Neuronal stem cell (in vitro differentiated cells): Measurements from ENCODE around the gene PGS1.

Experiments
- DNase-seq: peaks from one replicate; pipeline ENCODE4 v3.0.0-alpha.2; 2013; ENCODE audit warnings: low spot score
- H2AFZ ChIP-seq: one replicate; pipeline ENCODE4 v1.6.1; 2013; ENCODE audit warnings: mild to moderate bottlenecking, low read length, inconsistent platforms
- H2AK5ac ChIP-seq: 2 replicates; pipeline ENCODE4 v1.6.1; 2013; ENCODE audit warnings: low read depth, mild to moderate bottlenecking, inconsistent platforms, low read length, moderate library complexity, mixed read lengths
- H2BK120ac ChIP-seq: 2 replicates; pipeline ENCODE4 v1.6.1; 2013; ENCODE audit warnings: low read depth, mild to moderate bottlenecking, inconsistent platforms, low read length, moderate library complexity, mixed read lengths
- H2BK12ac ChIP-seq: one replicate; pipeline ENCODE4 v1.6.1; 2013; ENCODE audit warnings: low read length, inconsistent platforms
- H2BK15ac ChIP-seq: 2 replicates; pipeline ENCODE4 v1.6.1; 2013; ENCODE audit warnings: mild to moderate bottlenecking, low read length, inconsistent platforms, mixed read lengths
- H2BK5ac ChIP-seq: one replicate; pipeline ENCODE4 v1.6.1; 2013; ENCODE audit warnings: inconsistent platforms, mild to moderate bottlenecking, low read length, moderate library complexity
- H3K14ac ChIP-seq: one replicate; pipeline ENCODE4 v1.6.1; 2013; ENCODE audit warnings: low read length, inconsistent platforms
- H3K18ac ChIP-seq: 2 replicates; pipeline ENCODE4 v1.6.1; 2013; ENCODE audit warnings: low read length, inconsistent platforms
- H3K23ac ChIP-seq: 2 replicates; pipeline ENCODE4 v1.6.1; 2013; ENCODE audit warnings: low read depth, mild to moderate bottlenecking, mixed read lengths, low read length, inconsistent platforms; ENCODE audit not compliant: poor library complexity
- H3K27ac ChIP-seq: replicated peaks from 3 replicates; pipeline ENCODE4 v1.5.1; 2013; ENCODE audit warnings: low read length, inconsistent platforms
- H3K27me3 ChIP-seq, 3 experiments: 2 replicates each; pipeline ENCODE4 v1.6.1; 2013; ENCODE audit warnings: low read length in 3 of 3, mild to moderate bottlenecking in 2 of 3, inconsistent platforms in 1 of 3, low read depth in 1 of 3, mixed read lengths in 1 of 3, moderate library complexity in 1 of 3; ENCODE audit not compliant: control insufficient read depth in 3 of 3, insufficient read depth in 3 of 3
- H3K36me3 ChIP-seq, 2 donors: replicated peaks in 1 of 2; 2 replicates each; pipeline ENCODE4 v1.6.1; 2013; ENCODE audit warnings: low read length in 2 of 2; ENCODE audit not compliant: control insufficient read depth in 2 of 2, insufficient read depth in 2 of 2
- H3K4ac ChIP-seq: 2 replicates; pipeline ENCODE4 v1.6.1; 2013; ENCODE audit warnings: inconsistent platforms, mild to moderate bottlenecking, low read length, moderate library complexity
- H3K4me1 ChIP-seq, 2 donors: 1 replicate in 1 of 2; 2 replicates in 1 of 2; pipeline ENCODE4 v1.6.1; 2013; ENCODE audit warnings: low read length in 2 of 2, low read depth in 1 of 2; ENCODE audit not compliant: control insufficient read depth in 2 of 2, insufficient read depth in 1 of 2
- H3K4me2 ChIP-seq: one replicate; pipeline ENCODE4 v1.6.1; 2013; ENCODE audit warnings: mild to moderate bottlenecking, low read length, inconsistent platforms; ENCODE audit not compliant: insufficient read depth, poor library complexity, severe bottlenecking
- H3K4me3 ChIP-seq, 2 donors: 2 replicates each; pipeline ENCODE4 v1.5.1; 2013; ENCODE audit warnings: low read length in 2 of 2, mild to moderate bottlenecking in 2 of 2, inconsistent platforms in 1 of 2, moderate library complexity in 1 of 2
- H3K79me1 ChIP-seq: one replicate; pipeline ENCODE4 v1.6.1; 2013; ENCODE audit warnings: low read depth, mild to moderate bottlenecking, inconsistent platforms, low read length, moderate library complexity
- H3K9ac ChIP-seq: one replicate; pipeline ENCODE4 v1.6.1; 2013; ENCODE audit warnings: mild to moderate bottlenecking, low read depth, low read length, inconsistent platforms; ENCODE audit not compliant: poor library complexity
- H3K9me3 ChIP-seq, 2 donors: replicated peaks in 1 of 2; 2 replicates each; pipeline versions ENCODE3 to v1.6.1; 2013; ENCODE audit warnings: low read length in 2 of 2, mild to moderate bottlenecking in 2 of 2, inconsistent platforms in 1 of 2, low read depth in 1 of 2, mixed read lengths in 1 of 2, moderate library complexity in 1 of 2; ENCODE audit not compliant: control insufficient read depth in 2 of 2, insufficient read depth in 1 of 2
- H4K8ac ChIP-seq: one replicate; pipeline ENCODE4 v1.6.1; 2013; ENCODE audit warnings: low read depth, mild to moderate bottlenecking, inconsistent platforms, low read length, moderate library complexity
- H4K91ac ChIP-seq: one replicate; pipeline ENCODE4 v1.6.1; 2013; ENCODE audit warnings: low read length, low read depth, mild to moderate bottlenecking, inconsistent platforms; ENCODE audit not compliant: poor library complexity
- WGBS, 2 donors: extraction: QIAGEN DNeasy Blood & Tissue Kit; methylation state at CpG; one replicate each; pipeline ENCODE4 v1.1.7; 2013; ENCODE audit warnings: missing lambda C conversion rate in 2 of 2, mixed read lengths in 1 of 2; ENCODE audit not compliant: insufficient read length in 2 of 2, insufficient replicate concordance in 1 of 2; ENCODE audit errors: extremely low coverage in 2 of 2; 5-methylcytosine and 5-hydroxymethylcytosine counted together

The PGS1 gene

GRCh38 chr17:78348055-78348770 is 30.2 kb upstream of the PGS1 start:
- H4K91ac ChIP-seq, result no peak overlapping the region
- H3K27me3 ChIP-seq, result no peaks in the 10 kb centered on the region
- H3K9me3 ChIP-seq, result no peaks in the 10 kb centered on the region
- no peak overlapping the region for H3K9ac ChIP-seq
- no peak overlapping the region for H4K8ac ChIP-seq
- H2BK12ac ChIP-seq, result no peak overlapping the region
- H2BK15ac ChIP-seq, result peak overlapping the region; percentile 1
- H2BK120ac ChIP-seq, result no peak overlapping the region
- no peaks in the 10 kb centered on the region for H3K36me3 ChIP-seq
- H3K4me3 ChIP-seq, result no peak overlapping the region
- H3K18ac ChIP-seq, result no peak overlapping the region
- H3K23ac ChIP-seq, result no peak overlapping the region
- no peak for DNase-seq
- no peak overlapping the region for H3K27ac ChIP-seq
- H2AK5ac ChIP-seq, result peak overlapping the region; percentile 89
- H3K4me1 ChIP-seq, result peaks cover 13 to 21% of the 10 kb centered on the region in 2 donors
- H3K4me2 ChIP-seq, result no peak overlapping the region
- H3K4ac ChIP-seq, result no peak overlapping the region
- no peaks in the 10 kb centered on the region for H3K79me1 ChIP-seq
- H2BK5ac ChIP-seq, result no peak overlapping the region
- no peak overlapping the region for H2AFZ ChIP-seq
- H3K14ac ChIP-seq, result no peak overlapping the region
- WGBS, 2 donors, result no CpG with 5 or more reads among the region's 9 CpGs

DNA sequence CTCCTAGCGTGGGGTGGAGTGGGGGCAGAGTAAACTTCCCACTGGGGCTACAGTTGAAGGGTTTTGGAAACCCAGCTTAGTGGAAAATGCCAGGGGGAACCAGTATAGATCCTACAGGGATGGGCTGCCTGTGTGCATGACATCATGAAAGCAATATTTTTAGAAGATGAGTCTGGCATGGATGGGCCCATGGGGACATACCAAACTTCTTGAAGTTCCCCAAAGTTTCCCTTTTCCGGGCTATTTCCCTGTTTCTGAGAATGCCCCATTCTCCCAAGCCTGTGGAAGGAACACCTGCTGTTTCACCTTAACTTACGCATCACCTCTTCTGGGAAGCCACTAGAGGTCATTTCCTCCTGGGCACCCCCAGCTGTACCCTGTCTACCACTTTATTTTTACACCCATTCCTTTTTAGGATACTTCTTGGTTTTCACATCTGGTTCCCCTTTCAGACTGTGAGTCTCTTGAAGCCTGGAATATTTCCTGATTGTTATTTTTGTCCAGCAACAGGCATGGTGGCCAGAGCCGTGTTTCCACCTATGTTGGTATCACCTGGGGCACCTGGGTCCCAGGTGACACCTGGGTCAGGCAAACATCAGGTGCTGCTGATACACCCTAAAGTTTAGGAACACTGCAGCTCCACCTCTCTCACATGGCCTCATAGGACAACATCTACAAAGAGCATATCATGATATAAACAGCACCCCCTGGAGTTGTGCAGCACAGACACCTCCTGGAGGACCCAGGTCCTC is 28.4 kb upstream of the PGS1 start:
- H3K9me3 ChIP-seq, result no peaks in the 10 kb centered on the region
- no CpG with 5 or more reads among the region's 4 CpGs for WGBS, 2 donors
- no peak overlapping the region for H3K4me3 ChIP-seq
- peaks cover 2% of the 10 kb centered on the region for H3K79me1 ChIP-seq
- H2AK5ac ChIP-seq, result peak overlapping the region; percentile 36
- H4K91ac ChIP-seq, result no peak overlapping the region
- no peak overlapping the region for H3K4ac ChIP-seq
- H3K4me1 ChIP-seq, result peaks cover 22 to 28% of the 10 kb centered on the region in 2 donors
- no peak overlapping the region for H3K4me2 ChIP-seq
- DNase-seq, result no peak
- H2AFZ ChIP-seq, result no peak overlapping the region
- H3K27ac ChIP-seq, result no peak overlapping the region
- H3K23ac ChIP-seq, result no peak overlapping the region
- H2BK5ac ChIP-seq, result no peak overlapping the region
- H3K27me3 ChIP-seq, result no peaks in the 10 kb centered on the region
- no peak overlapping the region for H3K9ac ChIP-seq
- no peak overlapping the region for H3K14ac ChIP-seq
- no peak overlapping the region for H4K8ac ChIP-seq
- H2BK120ac ChIP-seq, result no peak overlapping the region
- peaks cover 2 to 13% of the 10 kb centered on the region in 2 donors for H3K36me3 ChIP-seq
- no peak overlapping the region for H2BK12ac ChIP-seq
- H3K18ac ChIP-seq, result no peak overlapping the region
- no peak overlapping the region for H2BK15ac ChIP-seq

DNA sequence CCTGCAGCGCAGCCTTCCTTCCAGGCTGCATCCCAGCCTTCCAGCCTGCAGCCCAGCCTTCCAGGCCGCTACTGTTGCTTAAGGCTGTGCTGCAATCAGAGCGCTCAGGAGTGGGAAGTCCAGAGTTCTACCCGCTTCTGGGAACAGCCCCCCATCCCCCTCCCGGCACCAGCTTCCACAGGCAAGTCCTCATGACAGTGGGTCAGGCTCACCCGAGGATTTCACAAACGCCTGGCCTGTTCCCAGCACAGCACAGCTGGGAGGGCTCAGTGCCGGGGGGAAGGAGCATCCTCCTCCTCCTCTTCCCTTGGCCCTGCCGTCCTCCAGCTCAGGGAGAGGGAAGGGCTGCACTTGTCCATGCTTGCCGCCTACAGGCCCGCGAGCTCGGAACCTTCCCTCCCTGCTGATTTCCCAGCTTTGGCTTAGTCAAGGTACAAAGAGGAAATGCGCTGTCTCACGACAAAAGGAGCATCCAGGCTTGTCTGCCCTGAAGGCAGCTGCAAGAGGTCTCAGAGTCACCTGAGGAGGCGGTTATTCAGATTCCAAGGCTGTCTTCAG is 26.9 kb upstream of the PGS1 start:
- Histone ChIP-seq H3K4me1 (peaks cover 29 to 43% of the 10 kb centered on the region in 2 donors), H3K4me3 (peak overlapping the region in 1 of 2 donors; percentile 42), H2AFZ (peak overlapping the region; percentile 79), H3K23ac (peak overlapping the region; percentile 0), H3K27ac (peak overlapping the region; percentile 89), H2BK120ac (no peak overlapping the region), H2BK15ac (peak overlapping the region; percentile 22), H4K8ac (no peak overlapping the region), H3K4me2 (peak overlapping the region; percentile 28), H3K27me3 (no peaks in the 10 kb centered on the region), H3K4ac (no peak overlapping the region), H3K14ac (no peak overlapping the region), H2AK5ac (peak overlapping the region; percentile 63), H3K79me1 (peaks cover 2% of the 10 kb centered on the region), H2BK5ac (peak overlapping the region; percentile 87), H3K9me3 (no peaks in the 10 kb centered on the region), H2BK12ac (peak overlapping the region; percentile 93), H3K36me3 (peaks cover 4 to 28% of the 10 kb centered on the region in 2 donors), H3K18ac (peak overlapping the region; percentile 48), H4K91ac (no peak overlapping the region), H3K9ac (no peak overlapping the region)
- no CpG with 5 or more reads among the region's 16 CpGs for WGBS, 2 donors
- no peak for DNase-seq

GRCh38 chr17:78353834-78354233 is 24.6 kb upstream of the PGS1 start:
- no peaks in the 10 kb centered on the region for H3K9me3 ChIP-seq
- no peak overlapping the region for H4K8ac ChIP-seq
- DNase-seq, result no peak
- peak overlapping the region; percentile 71 for H2AK5ac ChIP-seq
- H2BK120ac ChIP-seq, result no peak overlapping the region
- H2AFZ ChIP-seq, result no peak overlapping the region
- H3K27ac ChIP-seq, result peak overlapping the region; percentile 89
- no peak overlapping the region for H4K91ac ChIP-seq
- H3K27me3 ChIP-seq, result no peaks in the 10 kb centered on the region
- H3K9ac ChIP-seq, result peak overlapping the region; percentile 38
- no peak overlapping the region for H3K14ac ChIP-seq
- peak overlapping the region; percentile 63 for H2BK5ac ChIP-seq
- no peak overlapping the region for H3K23ac ChIP-seq
- H3K18ac ChIP-seq, result peak overlapping the region; percentile 95
- peak overlapping the region in 1 of 2 donors; percentile 34 for H3K4me3 ChIP-seq
- no peak overlapping the region for H2BK12ac ChIP-seq
- H3K4ac ChIP-seq, result no peak overlapping the region
- peaks cover 44 to 46% of the 10 kb centered on the region in 2 donors for H3K4me1 ChIP-seq
- peak overlapping the region; percentile 92 for H2BK15ac ChIP-seq
- peak overlapping the region; percentile 75 for H3K4me2 ChIP-seq
- peaks cover 17 to 51% of the 10 kb centered on the region in 2 donors for H3K36me3 ChIP-seq
- WGBS, 2 donors, result no CpG with 5 or more reads among the region's 8 CpGs
- peaks cover 9% of the 10 kb centered on the region for H3K79me1 ChIP-seq
